GM21390 (cell line): ENCODE measurements around the gene STX2.
"Not testable (repeated sequence)": the region's sequence is repeated elsewhere in the genome, so short reads cannot be mapped to it uniquely, and the experiment has no call there.

ENCODE experiments used
- ATAC-seq: cut with Tn5 transposase; IDR thresholded peaks from one replicate; pipeline ENCODE4 v1.9.1; 2021; ENCODE audit not compliant: unreplicated experiment

Gene STX2

DNA sequence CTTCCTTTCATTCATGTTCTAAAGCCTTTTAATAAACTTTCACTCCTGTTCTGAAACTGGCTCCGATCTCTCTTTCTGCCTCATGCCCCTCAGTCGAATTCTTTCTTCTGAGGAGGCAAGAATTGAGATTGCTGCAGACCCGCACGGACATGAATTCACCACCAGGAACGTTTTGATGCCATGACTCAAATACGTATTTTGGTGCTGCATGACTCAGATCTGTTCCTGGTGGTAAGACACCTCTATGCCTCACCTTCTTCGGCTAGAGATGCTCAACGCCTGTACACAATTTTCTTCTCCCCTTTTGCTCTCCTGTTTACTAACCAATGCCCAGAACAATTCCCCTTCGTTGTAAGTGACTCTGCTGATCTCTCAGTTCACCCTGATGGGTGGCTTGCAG lies 70.9 kb downstream of the STX2 start:
- no peak for ATAC-seq

DNA sequence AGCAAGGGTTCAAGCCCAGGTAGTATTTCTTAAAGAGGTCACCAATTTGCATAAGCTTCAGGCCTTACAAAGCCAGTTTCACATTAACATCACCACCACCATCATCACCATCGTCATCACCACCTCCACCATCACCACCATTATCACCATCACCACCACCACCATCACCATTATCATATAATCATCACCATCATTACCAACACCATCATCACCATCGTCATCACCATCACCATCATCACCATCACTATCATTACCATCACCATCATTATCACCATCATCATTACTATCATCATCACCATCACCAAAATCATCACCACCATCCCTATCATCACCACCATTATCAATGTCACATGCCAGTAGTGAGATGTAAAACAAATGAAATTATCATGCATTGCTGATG lies 72.6 kb downstream of the STX2 start:
- no peak for ATAC-seq

DNA sequence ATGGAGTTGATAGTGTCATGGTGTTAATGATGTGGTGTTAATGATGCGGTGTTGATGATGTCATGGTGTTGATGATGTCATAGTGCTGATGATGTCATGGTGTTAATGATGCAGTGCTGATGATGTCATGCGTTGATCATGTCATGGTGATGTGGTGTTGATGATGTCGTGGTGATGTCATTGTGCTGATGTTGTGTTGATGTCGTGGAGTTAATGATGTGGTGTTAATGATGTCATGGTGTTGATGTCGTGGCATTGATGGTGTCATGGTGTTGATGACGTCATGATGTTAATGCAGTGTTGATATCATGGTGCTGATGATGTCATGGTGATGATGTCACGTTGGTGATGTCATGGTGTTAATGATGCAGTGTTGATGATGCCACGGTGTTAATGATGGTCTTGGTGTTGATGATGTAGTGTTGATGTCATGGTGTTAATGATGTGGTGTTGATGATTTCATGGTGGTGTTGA lies 73.8 kb downstream of the STX2 start:
- ATAC-seq, result no peak

DNA sequence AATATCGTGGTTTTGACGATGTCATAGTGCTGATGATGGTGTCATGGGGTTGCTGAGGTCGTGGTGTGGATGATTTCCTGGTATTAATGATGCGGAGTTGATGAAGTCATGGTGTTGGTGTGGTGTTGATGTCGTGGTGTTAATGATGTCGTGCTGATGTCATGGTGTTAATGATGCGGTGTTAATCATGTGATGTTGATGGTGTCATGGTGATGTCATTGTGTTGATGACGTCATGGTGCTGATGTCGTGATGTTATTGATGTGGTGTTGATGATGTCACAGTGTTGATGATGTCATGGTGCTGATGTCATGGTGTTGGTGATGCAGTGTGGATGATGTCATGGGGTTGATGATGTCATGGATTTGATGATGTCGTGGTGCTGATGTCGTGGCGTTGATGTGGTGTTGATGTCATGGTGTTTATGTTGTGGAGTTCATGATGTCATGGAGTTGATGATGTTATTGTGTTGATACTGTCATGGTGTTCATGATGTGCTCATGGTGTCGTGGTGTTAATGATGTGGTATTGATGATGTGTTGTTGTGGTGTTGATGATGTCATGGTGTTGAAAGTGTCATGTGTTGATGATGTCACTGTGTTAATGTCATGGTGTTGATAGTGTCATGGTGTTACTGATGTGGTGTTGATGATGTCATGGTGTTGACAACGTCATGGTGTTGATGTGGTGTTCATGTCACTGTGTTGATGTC lies 74.4 kb downstream of the STX2 start:
- no peak for ATAC-seq

DNA sequence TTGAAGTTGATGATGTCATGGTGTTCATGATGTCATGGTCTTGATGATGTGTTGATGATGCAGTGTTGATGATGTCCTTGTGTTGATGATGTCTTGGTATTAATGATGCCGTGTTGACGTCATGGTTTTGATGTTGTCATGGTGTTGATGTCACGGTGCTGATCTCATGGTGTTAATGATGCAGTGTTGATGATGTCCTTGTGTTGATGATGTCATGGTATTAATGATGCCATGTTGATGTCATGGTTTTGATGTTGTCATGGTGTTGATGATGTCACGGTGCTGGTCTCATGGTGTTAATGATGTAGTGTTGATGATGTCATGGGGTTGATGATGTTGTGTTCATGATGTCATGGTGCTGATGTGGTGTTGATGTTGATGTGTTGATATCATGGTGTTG lies 75.0 kb downstream of the STX2 start:
- no peak for ATAC-seq

DNA sequence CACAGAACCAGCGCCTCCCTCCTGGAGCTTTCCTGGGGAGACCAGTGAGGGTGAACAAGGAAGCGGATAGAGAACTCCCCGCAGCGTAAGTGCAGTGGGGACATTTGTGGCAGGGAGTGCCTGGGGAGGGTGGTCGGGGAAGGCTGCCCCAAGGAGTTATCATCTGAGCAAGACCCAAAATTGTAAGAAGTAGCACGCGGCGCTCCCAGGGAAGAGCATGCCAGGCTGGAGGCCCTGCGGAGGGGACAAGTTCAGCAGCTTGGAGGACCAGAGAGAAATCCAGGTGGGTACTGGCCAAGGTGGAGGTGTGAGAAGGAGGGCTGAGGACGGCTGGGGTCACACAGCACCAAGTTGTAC lies 76.8 kb downstream of the STX2 start:
- no peak for ATAC-seq

DNA sequence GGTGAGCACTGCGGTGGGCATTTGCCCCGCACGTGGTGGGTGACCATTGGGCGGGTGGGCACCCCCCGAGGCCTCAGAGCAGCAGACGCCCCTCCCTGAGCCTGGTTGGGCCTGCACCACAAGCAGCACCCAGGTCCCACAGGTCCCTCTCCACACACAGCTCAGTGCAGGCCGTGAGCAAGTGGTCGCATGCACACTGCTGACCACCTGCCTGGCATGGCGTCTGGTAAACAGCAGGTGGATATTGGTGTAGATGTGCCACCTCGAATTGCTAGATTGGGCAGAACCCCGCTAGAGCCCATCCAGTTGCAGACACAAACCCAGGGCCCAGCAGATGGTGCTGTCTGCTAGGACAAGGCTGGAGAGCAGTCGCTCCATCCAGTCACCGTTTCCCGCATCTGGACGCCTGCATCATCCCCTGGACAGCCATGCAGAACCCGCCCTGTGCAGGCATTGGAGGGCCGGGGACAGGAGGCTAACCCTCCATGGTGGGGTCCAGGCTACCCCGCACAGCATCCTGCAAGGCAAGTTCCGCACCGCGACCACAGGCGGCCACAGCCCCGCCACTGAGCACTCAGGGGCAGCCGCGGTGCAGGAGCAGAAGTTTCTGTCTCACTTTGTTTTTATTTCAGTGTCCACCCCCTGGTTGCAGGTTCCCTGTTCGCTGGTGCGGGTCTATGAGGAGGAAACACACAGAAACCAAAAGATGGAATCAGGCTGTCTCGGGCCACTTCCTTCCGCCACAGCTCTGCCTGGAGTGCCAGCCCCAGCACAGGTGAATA lies 77.3 kb downstream of the STX2 start:
- ATAC-seq, result peak; percentile 47

DNA sequence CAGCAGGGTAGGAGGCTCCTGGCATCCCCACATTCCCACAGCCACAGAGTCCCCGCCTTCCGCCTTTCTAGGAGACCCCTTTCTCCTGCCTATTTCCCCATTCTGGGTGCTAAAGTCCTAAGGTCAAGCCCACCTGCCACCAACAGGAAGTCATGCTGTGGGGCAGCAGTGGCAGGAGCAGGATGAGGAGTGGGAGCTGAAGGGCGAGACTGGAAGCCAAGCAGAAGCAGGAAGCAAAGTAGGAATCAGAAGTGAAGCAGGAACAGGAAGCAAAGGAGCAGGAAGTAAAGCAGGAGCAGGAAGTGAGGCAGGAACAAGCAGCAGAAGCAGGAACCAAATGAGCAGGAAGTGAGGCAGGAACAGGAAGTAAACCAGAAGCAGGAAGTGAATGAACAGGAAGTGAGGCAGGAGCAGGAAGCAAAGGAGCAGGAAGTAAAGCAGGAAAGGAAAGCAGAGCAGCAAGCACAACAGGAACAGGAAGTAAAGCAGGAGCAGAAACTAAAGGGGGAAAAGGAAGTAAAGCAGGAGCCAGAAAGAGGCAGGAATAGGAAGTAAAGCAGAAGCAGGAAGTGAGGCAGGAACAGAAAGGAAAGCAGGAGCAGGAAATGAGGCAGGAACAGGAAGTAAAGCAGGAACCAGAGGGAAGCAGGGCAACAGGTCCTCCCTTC lies 84.7 kb downstream of the STX2 start:
- ATAC-seq, result no peak

DNA sequence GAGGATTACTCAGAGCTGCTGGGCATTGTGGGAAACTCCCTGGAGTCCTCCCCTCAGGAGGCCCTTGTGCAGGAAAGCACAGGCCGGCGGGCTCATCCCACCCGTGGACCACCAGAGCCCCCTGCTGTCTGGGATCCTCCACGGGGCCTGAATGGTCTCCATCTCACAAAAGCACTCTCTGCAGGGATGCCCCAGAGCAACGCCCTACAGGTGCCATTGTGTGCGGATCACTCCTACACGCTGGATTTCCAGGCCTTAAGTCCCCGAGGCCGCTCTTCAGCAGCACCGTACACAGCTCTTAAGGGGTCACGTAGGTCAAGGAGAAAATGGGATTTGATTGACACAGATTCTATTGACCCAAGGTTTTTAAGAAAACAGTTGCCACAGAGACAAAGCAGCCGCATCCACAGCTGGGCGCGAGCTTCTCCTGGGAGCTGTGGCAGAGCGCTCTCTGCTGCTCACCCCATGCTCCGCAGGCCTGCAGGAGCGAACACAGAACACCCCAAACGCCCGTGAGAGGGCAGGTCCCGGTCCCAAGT lies 86.3 kb downstream of the STX2 start:
- no peak for ATAC-seq

DNA sequence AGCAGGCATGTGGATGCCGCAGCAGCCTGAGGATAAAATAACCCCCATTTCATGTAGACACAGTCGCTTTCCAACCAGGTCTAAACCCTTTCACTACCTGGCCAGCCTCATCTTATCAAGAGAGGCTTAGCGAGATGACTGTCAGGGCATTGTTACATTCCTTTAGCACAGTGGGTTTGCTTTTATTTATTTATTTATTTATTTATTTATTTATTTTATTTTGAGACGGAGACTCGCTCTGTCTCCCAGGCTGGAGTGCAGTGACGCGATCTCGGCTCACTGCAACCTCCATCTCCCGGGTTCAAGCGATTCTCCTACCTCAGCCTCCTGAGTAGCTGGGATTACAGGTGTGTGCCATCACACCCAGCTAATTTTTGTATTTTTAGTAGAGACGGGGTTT lies 87.0 kb downstream of the STX2 start:
- not testable (repeated sequence) for ATAC-seq

DNA sequence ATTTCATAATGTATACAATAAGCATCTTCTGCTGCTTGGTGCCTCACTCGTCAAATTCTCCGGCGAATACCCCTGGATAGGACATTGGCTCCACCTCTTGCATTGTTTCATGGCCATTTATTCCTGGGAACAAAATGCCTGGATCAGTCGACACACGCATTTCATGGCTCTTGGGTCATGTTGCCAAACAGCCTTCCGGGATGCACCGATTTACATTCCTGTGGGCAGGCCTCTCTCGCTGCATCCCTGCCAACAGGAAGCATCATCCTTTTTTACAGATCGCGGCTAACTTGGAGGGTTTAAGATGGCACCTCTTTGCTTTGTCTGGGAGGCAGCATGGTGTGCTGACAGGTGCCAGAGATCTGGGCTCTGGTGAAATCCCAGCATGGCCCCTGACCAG lies 90.3 kb downstream of the STX2 start:
- no peak for ATAC-seq

DNA sequence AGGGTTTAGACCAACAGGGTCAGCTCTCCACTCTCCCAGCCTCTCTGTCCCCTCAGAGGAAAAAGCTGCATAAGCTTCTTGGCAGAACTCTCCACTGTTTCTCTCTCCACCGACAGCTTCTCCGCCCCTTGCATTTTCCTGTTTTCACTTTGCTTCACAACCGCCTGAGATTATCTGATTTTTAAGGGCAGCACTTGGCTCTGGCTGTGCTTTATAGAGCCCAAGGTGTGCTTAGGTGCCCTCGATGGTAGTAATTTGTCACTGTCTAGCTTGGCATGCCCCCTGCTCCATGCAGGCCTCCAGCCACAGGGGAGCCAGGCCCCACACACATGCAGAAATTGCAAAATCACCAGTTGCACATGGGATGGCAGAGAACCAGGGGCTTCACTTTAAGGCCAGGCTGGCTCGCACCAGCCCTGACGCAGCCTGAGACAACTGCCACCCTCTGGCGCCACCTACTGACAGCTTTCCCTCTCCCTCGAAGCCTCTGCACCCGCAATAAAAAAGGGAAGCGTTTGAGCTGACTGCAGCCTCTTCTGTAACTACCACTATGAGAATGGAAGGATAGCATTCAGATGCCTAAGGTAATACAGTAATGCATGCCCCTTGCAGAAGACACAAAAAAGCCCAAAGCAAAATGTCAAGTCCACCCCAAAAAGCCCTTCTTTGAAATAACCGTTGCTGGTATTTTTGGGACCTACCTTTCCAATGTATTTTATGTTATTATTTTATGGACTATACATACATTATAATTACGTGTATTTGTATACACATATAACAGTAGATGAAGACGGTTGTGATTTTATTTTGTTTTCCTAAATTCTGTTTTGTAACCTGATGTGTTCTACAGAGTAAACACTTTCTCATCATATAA lies 90.9 kb downstream of the STX2 start:
- peak; percentile 86 for ATAC-seq

DNA sequence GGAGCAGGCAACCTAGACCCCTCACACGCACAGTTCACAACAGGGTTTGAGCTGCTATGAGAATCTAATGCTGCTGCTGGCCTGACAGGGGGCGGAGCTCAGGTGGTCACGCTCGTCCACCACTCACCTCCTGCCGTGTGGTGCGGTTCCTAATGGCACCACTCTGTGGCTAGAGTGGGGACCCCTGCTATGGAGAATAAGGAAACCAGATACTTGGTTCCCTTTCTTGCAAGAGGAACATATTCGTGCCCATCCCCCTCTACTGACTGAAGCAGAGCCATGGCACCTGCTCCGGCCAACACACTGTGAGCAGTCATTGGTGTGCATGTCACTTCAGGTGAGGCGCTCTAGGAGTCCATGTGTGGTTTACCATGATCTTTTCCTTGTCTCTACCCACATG lies 92.5 kb downstream of the STX2 start:
- ATAC-seq, result no peak

DNA sequence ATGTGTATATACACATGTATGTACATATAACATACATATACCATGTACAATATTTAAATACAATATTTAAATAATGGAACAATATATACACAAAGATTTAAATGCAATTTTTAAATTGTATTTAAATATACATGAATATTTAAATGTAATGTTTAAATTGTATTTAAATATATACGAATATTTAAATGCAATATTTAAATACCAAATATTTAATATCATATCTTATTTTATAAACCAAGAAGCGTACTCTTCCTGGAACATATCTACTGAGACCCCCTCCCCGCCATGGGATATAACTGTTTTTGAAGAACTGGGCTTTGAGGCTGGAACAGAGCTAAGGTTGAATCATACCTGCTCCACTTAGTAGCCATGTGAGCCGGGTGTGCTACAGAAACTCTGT lies 93.1 kb downstream of the STX2 start:
- no peak for ATAC-seq

DNA sequence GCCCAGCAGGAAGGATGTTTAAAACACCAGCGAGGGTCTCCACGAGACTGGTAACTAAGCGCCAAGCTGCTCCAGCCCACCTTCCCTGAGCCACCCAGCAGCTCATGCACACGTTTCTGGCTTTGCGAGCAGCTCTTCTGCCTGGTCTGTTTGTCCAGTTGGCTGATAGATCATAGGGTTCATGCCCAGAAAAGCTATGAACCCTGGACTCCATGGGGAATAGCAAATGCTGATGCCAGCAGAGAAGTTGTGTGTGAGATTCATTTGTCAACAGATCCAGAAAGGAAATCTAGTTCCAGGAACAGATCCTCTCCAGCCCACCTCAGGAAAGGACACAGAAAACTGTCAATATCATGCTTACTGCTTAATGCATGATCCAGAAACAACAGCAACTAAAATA lies 94.8 kb downstream of the STX2 start:
- no peak for ATAC-seq

DNA sequence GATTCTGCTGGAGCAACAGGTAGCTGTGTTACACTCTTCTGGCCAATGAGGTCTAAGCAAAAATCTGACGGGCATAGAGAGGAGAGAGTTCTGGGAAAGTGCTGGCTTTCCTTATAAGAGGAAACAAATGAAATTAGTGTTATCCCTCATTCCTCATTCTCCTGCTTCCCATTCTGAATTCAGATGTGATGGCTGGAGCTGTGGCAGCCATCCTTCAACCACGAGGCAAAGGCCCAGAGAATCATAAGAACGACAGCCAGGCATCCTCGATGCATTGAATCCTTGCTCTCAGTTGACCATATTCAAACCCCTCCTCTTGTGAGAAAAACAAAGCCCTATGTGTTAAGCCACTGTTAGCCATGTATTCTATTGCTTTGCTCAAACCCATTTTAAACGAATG lies 95.4 kb downstream of the STX2 start:
- no peak for ATAC-seq

DNA sequence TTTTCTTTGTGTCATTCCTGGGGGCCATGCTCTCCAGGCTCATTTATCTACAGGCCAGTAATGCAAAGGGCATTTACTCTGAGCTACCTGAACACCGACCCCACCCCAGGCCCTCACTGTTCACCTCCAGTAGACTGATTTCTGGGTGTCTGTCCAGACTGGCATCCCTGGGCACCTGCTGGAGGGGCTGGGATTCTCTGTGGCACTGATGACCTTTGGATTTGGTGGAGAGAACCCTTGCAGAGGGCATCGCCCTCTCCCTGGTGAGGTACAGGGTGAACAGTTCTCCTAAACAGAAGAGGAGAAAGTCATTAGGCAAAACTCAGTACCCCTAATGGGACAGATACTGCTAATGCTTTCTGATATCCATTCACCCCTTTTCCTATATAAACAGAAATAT lies 95.9 kb downstream of the STX2 start:
- no peak for ATAC-seq

DNA sequence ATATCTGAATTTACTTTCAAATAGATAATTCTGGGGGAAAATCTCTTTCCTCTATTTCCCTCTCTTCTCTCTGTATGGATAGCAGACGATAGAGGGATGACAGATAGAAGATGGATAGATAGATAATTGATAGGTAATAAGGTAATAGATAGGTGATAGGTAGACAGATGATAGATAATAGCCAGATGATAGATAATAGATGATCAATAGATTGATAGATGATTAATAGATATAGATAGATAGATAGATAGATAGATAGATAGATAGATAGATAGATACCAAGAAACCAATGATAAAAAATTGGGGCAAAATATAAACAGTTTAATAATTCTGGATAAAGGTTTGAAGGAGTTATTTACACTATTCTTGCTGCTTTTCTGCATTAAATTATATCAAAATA lies 96.3 kb downstream of the STX2 start:
- ATAC-seq, result no peak

DNA sequence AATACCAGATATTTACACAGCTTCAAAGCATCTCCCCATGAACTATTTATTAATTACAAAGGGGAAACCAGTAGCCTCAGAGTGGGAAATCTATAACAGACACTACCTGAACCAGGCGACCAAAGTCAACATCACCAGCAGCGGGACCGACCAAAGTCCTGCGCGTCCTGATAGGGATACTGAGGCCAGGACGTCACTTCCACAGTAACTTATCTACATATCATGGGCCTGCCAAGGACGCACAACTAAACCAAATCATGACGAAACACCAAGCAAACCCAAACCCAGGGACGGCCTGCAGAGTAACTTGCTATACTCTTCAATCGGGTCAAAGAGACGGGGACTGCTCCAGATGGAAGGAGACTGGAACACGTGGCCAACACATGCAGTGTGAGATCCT lies 96.9 kb downstream of the STX2 start:
- ATAC-seq, result no peak
